Activated T-helper 9 cell treated with anti-CD3 and anti-CD28 coated beads, Interleukin-2, amount 50 U/mL, for 16 hours (primary cell): ENCODE measurements around the gene CHAF1B.

Source experiments
- DNase-seq: peaks from one replicate; pipeline ENCODE4 v3.0.0-alpha.2; 2020; ENCODE audit warnings: low read depth

CHAF1B gene

DNA sequence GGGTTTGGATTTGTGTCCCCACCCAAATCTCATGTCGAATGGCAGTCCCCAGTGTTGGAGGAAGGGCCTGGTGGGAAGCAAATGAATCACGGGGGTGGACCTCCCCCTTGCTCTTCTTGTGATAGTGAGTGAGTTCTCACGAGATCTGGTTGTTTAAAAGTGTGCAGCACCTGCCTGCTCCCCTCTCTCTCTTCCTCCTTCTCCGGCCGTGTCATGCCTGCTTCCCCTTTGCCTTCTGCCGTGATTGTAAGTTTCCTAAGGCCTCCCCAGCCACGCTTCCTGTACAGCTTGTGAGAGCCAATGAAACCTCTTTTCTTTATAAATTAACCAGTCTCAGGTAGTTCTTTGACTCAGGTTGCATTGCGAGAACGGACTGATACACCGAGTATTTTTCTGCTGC, 78.8 kb downstream of the CHAF1B start:
- DNase-seq: no peak

DNA sequence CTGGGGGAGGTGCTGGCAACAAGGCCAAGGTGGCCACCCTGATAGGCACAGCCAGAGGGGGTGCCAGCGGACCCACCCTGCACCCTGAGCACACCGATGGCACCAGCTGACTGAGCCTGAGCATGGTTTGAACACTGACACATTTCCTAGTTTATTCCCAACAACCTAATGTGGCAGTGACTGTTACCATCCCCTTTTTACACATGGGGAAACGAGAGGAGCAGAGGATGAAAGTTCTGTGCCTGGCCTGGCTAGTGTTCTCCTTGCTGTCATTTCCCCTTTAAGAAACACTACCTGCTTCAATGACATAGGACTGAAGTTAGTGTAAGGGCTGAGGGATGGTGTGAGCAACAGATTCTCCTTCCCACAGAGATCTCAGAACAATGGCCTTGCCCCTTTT, 79.4 kb downstream of the CHAF1B start:
- DNase-seq: no peak

DNA sequence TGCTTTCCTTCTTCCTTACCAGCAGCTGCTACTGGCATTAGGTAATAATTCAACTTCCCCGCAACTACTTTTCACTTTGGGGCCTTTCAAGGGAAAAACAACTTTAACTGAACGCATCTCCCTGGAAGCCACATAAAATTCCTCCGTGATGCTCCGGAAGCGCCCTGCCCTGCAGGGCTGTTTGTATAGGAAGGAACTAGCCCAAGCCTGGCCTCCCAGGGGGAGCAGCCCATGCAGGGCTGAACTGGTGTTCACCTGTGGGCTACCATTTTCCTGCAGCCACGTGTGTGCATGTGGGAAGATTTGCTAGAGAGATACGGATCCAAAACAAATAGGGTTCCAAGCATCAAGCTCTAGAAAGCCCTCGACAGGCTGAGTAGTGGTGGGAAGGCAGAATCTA, 80.3 kb downstream of the CHAF1B start:
- no peak for DNase-seq

DNA sequence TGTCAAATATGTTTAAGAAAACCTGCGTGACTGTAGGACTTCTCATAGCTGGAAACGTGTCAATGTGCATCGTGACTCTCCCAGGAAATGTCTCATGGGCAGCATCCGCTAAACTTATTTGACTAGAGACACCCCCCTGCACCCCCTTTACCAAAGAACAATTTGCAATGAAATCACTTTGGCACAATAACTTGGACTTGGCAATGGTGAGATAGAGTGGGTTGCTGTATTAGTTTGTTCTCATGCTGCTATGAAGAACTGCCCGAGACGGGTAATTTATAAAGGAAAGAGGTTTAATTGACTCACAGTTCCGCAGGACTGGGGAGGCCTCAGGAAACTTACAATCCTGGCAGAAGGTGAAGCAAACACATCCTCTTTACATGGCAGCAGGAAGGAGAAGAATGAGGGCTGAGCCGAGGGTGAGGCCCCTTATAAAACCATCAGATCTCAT, 80.9 kb downstream of the CHAF1B start:
- DNase-seq: no peak
